ACC112 (cell line): Measurements from ENCODE around the gene CRISPLD2.
"Not testable (repeated sequence)": the region's sequence is repeated elsewhere in the genome, so short reads cannot be mapped to it uniquely, and the experiment has no call there.

ENCODE experiments used
- H2AFZ ChIP-seq: fragments of 200-600 bp; sonication (generic); one replicate; pipeline ENCODE4 v1.6.0; 2017; ENCODE audit warnings: antibody characterized with exemption, low read length; ENCODE audit not compliant: unreplicated experiment
- H3K27ac ChIP-seq: fragments of 200-600 bp; sonication (generic); 2 replicates; pipeline ENCODE4 v1.5.1; 2014; ENCODE audit warnings: low read depth, mild to moderate bottlenecking, antibody characterized with exemption, low read length, moderate library complexity
- H3K27me3 ChIP-seq: fragments of 200-600 bp; sonication (generic); 2 replicates; pipeline ENCODE4 v1.6.1; 2014; ENCODE audit warnings: mild to moderate bottlenecking, antibody characterized with exemption, low read length, moderate library complexity, mixed read lengths; ENCODE audit not compliant: insufficient read depth
- H3K36me3 ChIP-seq: fragments of 200-600 bp; sonication (generic); 2 replicates; pipeline ENCODE4 v1.6.1; 2016; ENCODE audit warnings: mild to moderate bottlenecking, antibody characterized with exemption, low read length, moderate library complexity, mixed read lengths; ENCODE audit not compliant: insufficient read depth
- H3K4me1 ChIP-seq: fragments of 200-600 bp; sonication (generic); one replicate; pipeline ENCODE4 v1.6.1; 2016; ENCODE audit warnings: low read length, mixed read lengths; ENCODE audit not compliant: insufficient read depth, unreplicated experiment, control insufficient read depth
- H3K4me3 ChIP-seq: fragments of 200-600 bp; sonication (generic); 2 replicates; pipeline ENCODE4 v1.5.1; 2014; ENCODE audit warnings: mild to moderate bottlenecking, low read depth, low read length
- H3K79me2 ChIP-seq: fragments of 200-600 bp; sonication (generic); one replicate; pipeline ENCODE4 v1.6.0; 2016; ENCODE audit warnings: low read length; ENCODE audit not compliant: control insufficient read depth, unreplicated experiment, insufficient read depth

Gene CRISPLD2

DNA sequence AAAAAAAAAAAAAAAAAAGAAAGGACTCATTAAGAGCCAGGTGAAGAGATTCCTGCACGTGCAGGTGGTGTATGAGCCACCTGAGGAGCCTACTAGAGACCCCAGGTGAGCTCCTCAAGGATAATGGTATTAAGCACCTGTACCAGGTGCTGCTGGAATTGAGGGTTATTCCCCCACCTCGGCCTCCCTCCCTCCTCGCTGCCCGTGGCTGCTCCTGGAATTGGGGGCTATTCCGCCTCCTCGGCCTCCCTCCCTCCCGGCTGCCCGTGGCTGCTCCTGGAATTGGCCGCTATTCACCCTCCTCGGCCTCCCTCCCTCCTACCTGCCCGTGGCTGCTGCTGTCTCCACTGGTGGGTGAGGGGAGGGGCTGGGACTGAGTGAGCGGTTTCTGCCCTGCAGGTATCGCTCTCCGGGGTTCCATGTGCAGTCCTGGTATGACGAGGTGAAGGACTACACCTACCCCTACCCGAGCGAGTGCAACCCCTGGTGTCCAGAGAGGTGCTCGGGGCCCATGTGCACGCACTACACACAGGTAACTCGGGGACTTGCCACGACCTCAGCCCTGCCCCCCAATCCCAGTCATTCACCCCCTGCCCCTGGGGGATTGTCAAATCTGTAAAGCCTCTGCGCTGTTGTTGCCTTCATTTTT is 29.3 kb downstream of the CRISPLD2 start:
- Histone ChIP-seq H2AFZ (no peak overlapping the region), H3K27me3 (no peaks in the 10 kb centered on the region), H3K36me3 (peaks cover 8% of the 10 kb centered on the region; the same call in 1 of the 2 replicates), H3K4me1 (peaks cover 13% of the 10 kb centered on the region), H3K79me2 (no peaks in the 10 kb centered on the region), H3K4me3 (no peak overlapping the region), H3K27ac (no peak overlapping the region)

DNA sequence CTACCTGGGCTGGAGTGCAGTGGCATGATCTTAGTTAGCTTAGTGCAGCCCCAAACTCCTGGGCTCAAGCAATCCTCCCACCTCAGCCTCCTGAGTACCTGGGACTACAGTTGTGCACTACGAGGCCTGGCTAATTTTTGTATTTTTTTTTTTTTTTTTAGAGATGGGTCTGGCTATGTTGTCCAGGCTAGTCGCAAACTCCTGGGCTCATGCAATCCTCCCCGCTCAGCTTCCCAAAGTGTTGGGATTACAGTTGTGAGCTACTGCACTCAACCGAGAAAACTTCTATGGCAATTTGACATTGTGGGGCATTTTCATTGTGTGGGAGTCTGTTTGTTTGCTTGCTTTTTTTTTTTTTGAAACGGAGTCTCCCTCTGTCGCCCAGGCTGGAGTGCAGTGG is 30.0 kb downstream of the CRISPLD2 start:
- H3K4me1 ChIP-seq: peaks cover 13% of the 10 kb centered on the region
- H3K27ac ChIP-seq: no peak overlapping the region
- no peak overlapping the region for H3K4me3 ChIP-seq
- H3K36me3 ChIP-seq: peaks cover 8% of the 10 kb centered on the region; the same call in 1 of the 2 replicates
- no peaks in the 10 kb centered on the region for H3K79me2 ChIP-seq
- no peak overlapping the region for H2AFZ ChIP-seq
- H3K27me3 ChIP-seq: no peaks in the 10 kb centered on the region

DNA sequence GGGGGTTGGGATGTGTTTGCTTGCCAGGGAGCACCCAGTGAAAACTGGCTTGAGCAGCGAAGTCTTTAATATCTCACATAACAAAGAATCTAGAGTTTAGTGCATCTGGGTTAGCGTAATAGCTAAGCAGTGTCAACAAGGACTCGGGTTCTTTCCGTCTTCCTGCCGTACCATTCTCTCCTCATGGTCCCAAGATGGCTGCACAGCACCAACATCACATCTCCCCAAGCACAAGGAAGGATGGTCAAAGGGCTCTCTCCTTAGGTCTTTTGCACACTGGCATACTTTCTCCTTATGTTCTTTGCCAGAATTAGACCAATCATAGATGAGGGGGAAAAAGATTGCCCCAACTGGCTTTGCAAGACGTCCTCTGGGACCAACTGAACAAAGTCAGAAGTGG is 30.9 kb downstream of the CRISPLD2 start:
- no peaks in the 10 kb centered on the region for H3K79me2 ChIP-seq
- peak overlapping the region; percentile 75 for H3K27ac ChIP-seq
- H3K27me3 ChIP-seq: no peaks in the 10 kb centered on the region
- H2AFZ ChIP-seq: no peak overlapping the region
- peaks cover 13% of the 10 kb centered on the region for H3K4me1 ChIP-seq
- H3K36me3 ChIP-seq: peaks cover 8% of the 10 kb centered on the region; the same call in 1 of the 2 replicates
- H3K4me3 ChIP-seq: no peak overlapping the region

DNA sequence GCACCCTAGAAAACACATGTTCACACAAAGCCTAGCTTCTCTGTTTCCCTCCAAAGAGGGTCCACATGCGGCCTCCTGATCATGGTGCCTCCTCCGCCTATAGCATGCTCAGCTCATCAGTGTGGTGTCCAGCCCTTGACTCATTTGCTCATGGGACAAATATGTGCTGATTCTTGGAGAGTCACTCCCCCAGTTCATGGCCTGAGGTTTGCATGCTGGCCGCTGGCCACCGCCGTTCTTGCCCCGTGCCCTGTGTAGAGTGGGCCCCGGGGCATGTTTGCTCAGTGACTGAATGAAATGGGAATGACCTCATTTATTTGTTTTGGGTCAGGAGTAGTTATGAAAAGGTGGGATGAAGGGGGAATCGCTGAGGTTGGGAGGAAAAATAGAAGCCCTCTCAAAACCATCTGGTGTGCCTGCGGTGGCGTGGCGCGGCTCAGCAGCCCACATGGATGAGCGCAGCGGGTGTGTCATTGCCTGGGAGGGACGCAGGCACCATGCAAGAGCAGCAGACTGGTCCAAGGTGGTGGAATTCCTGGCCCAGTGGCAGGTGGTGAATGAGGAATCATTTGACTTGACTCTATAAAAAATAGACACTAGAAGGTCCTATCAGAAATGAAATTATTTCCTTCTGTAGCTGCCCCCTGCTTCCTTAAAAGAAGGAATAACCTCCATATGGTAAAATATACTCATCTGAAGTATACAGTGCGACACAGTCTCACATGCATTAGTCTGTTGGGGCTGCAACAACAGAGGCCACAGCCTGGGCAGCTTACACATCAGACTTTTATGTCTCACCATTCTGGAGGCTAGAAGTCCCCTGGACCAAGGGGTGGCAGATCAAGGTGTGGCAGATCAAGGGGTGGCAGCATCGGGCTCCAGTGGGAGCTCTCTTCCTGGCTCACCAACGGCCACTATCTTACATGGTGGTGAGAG is 31.7 kb downstream of the CRISPLD2 start:
- Histone ChIP-seq H3K27me3 (no peaks in the 10 kb centered on the region), H2AFZ (no peak overlapping the region), H3K27ac (peak overlapping the region; percentile 75), H3K79me2 (no peaks in the 10 kb centered on the region), H3K4me3 (no peak overlapping the region), H3K4me1 (peaks cover 13% of the 10 kb centered on the region), H3K36me3 (peaks cover 8% of the 10 kb centered on the region; the same call in 1 of the 2 replicates)

DNA sequence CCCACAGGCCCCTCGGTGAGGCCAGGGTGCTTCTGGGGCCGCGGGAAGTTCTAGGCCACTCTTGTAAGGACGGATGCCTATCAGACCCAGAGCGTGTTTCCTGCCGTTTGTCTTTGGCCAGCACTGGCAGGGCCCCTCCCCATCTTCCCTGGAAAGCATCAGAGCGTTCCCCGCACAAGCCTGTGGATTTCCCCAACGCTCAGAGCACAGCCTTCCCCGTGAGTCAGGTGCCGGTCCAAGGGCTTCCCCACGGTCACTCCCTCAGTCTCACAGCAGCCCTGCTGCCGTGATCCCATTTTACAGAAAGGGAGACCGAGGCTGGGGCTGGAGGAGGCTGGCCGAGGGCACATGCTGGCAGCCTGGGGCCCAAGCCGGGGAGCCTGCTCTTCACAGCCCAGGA is 33.7 kb downstream of the CRISPLD2 start:
- Histone ChIP-seq H3K4me1 (peaks cover 13% of the 10 kb centered on the region), H3K36me3 (peaks cover 13% of the 10 kb centered on the region; the same call in 1 of the 2 replicates), H3K79me2 (no peaks in the 10 kb centered on the region), H2AFZ (no peak overlapping the region), H3K4me3 (no peak overlapping the region), H3K27me3 (no peaks in the 10 kb centered on the region), H3K27ac (no peak overlapping the region)

DNA sequence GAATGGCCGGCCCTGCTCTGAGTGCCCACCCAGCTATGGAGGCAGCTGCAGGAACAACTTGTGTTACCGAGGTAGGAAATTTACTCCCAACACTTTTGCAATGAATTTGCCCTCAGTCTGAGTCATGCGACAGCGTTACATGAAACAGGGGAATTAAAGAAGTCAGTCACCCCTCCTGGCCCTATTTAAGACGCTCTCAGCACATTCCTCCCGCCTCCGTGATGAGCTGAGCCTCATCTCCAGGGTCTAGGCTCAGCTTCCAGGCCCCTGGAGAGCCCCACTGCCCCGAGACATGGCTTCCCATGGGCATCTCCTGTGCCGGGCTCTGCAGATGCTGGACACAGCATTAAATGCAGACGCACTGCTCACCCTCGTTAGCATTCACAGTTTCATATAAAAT is 35.0 kb downstream of the CRISPLD2 start:
- H3K36me3 ChIP-seq: peaks cover 20% of the 10 kb centered on the region; the same call in 1 of the 2 replicates
- no peak overlapping the region for H3K27ac ChIP-seq
- no peak overlapping the region for H2AFZ ChIP-seq

DNA sequence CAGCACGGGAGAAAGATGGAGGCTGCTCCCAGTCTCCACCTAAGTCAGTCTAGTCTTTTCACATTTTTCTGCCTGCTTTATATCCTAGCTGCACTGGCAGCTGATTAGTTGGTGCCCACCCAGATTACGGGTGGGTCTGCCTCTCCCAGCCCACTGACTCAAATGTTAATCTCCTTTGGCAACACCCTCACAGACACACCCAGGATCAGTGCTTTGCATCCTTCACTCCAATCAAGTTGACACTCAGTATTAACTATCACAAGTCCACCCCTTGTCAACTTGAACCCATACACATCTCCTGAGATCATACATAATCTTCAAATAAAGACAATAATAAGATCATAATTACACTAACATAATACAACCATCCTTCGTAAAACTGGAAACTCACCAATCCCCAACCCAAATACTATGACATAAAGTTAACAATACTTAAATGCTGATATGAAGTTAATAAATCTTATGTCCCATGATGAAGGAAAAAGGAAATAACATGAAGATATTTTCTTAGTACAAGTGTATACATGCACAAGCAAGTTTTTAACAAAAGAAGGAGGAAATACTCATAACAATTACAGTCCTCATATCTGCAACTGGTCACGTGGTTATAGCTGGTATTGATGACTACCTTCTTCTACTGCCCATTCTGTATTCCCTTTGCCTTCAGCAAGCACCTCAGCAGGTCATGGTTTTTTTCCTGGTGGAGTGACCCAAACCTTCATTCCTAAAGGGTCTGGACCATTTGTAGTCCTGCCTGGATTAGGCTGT is 35.8 kb downstream of the CRISPLD2 start:
- peaks cover 21% of the 10 kb centered on the region; the same call in 1 of the 2 replicates for H3K36me3 ChIP-seq

More for the DNA sequence above, 35.0 kb downstream of the CRISPLD2 start:
- peaks cover 13% of the 10 kb centered on the region for H3K4me1 ChIP-seq
- H3K79me2 ChIP-seq: no peaks in the 10 kb centered on the region
- no peaks in the 10 kb centered on the region for H3K27me3 ChIP-seq
- no peak overlapping the region for H3K4me3 ChIP-seq

DNA sequence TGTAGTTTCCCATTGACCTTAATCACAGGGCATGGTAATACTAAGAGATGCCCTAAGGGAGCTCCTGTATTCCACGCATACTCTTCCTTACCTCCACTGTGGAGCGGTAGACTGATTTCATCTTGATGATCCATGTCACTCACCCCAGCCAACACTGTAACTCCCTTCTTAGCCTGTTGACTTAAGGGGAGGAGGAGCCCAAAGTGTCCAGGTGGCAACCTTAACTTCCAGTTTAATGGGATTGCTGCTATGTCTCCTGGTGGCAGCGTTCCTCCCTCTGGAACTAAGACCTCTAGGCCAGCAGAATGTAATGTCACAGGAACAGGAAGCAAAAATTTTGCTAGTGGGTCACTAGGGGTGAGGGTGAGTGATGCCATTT is 36.4 kb downstream of the CRISPLD2 start:
- H3K4me1 ChIP-seq, H3K27ac ChIP-seq, H3K79me2 ChIP-seq, H2AFZ ChIP-seq, H3K27me3 ChIP-seq, H3K4me3 ChIP-seq: not testable (repeated sequence)
- H3K36me3 ChIP-seq: peaks cover 18% of the 10 kb centered on the region; the same call in 1 of the 2 replicates

More for the DNA sequence above, 35.8 kb downstream of the CRISPLD2 start:
- not testable (repeated sequence) for H3K79me2 ChIP-seq, H2AFZ ChIP-seq, H3K27ac ChIP-seq, H3K27me3 ChIP-seq, H3K4me3 ChIP-seq
- peaks cover 13% of the 10 kb centered on the region for H3K4me1 ChIP-seq

DNA sequence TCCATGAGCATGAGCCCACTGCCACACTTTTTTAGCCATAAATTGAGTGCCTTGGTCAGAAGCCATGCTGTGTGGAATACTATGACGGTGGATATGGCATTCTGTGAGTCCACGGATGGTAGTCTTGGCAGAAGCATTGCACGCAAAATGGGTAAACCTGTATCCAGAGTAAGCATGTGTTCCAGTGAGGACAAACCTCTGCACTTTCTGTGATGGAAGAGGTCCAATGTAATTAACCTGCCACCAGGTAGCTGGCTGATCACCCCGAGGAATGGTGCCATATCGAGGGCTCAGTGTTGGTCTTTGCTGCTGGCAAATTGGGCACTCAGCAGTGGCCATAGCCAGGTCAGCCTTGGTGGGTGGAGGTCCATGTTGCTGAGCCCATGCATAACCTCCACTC is 37.0 kb downstream of the CRISPLD2 start:
- peaks cover 18% of the 10 kb centered on the region; the same call in 1 of the 2 replicates for H3K36me3 ChIP-seq

DNA sequence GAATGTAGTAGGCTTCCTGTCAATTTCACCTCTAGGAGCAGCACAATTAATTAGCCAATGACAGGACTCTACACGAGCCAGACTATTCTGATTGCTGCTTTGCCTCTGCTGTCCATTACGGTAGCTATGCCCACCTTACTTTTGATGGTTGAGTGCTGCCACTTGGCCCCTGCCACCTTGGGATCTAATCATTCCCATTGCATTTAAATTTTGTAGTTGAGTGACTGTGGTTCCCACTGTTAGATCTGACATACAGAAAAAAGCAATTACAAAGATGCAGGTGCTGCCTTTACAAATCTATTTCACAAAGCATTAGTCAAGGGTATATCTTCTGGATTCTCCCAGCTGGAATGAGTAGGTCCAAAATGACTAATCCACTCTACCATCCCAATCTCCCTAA is 39.9 kb downstream of the CRISPLD2 start:
- H3K4me1 ChIP-seq: no peaks in the 10 kb centered on the region
- no peaks in the 10 kb centered on the region for H3K27me3 ChIP-seq
- H3K4me3 ChIP-seq: no peak overlapping the region
- H3K36me3 ChIP-seq: peaks cover 18% of the 10 kb centered on the region; the same call in 1 of the 2 replicates
- no peak overlapping the region for H2AFZ ChIP-seq
- H3K27ac ChIP-seq: no peak overlapping the region
- no peaks in the 10 kb centered on the region for H3K79me2 ChIP-seq

More for the DNA sequence above, 37.0 kb downstream of the CRISPLD2 start:
- H3K79me2 ChIP-seq, H3K4me1 ChIP-seq, H3K4me3 ChIP-seq, H2AFZ ChIP-seq, H3K27me3 ChIP-seq, H3K27ac ChIP-seq: not testable (repeated sequence)
